Measurements from ENCODE around the gene TEAD1.
A peak's percentile ranks its signal among the peaks of the same experiment; 100 is the strongest.

TEAD1 gene

DNA sequence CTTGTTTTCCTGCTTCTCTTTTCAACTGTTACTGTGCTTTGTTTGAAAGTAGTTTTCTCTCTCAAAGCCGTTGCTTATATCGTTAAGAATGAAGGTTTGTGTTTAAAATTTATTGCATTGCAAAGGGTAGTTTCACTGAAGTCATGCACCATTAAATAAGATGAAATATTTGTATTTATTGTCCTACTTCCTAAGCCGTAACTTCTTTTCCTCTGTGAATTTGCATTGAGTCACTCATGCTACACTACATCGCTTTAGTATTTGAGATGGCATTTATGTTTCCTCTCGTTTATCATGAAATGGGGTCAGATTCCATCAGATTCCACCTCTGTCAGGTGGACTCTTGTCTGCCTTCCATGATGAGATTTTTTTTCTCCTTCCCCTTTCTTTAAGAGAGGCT lies 269.1 kb downstream of the TEAD1 start:
- no peak for DNase-seq (ENCODE audit: low spot score)

DNA sequence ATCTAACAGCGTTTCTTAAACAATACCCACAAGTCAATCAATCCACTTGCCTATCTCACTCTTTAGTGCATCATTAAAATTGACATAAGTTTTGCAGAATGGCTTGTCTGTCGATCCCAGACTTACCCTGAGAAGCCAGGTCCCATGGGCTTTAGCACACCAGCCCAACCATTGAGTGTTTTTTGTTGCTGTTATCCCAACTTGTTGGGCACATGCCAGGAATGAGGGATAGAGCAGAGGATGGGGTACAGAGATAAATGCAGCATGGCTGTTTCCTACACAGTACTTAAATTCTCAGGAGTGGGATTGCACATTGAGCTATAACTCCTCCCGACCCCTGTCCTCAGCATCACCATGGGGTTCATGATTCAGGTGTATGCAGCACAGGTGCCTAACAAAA lies 270.7 kb downstream of the TEAD1 start:
- DNase-seq (ENCODE audit: low spot score) = no peak

GRCh38 chr11:12949453-12949852 lies 275.2 kb downstream of the TEAD1 start:
- no peak for DNase-seq (ENCODE audit: low spot score)

- DNase-seq (ENCODE audit: low spot score) = no peak
These were observed 276.4 kb downstream of the TEAD1 start for GRCh38 chr11:12950670-12951069.

- DNase-seq (ENCODE audit: low spot score) = no peak
These were observed 277.2 kb downstream of the TEAD1 start for GRCh38 chr11:12951376-12951775.

DNA sequence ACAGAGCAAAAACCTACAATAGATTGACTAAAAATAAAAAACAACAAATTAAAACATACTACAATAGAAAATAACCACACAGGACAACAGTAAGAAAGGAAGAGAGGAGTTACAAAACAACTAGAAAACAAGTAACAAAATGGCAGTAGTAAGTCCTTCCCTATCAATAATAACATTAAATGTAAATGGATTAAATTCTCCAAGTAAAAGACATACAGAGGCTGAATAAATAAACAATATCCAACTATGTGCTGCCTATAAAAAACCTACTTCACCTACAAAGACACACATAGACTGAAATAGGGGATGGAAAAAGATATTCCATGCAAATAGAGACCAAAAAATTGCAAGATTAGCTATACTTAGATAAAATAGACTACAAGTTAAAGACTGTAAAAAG lies 277.9 kb downstream of the TEAD1 start:
- no peak for DNase-seq (ENCODE audit: low spot score)

DNA sequence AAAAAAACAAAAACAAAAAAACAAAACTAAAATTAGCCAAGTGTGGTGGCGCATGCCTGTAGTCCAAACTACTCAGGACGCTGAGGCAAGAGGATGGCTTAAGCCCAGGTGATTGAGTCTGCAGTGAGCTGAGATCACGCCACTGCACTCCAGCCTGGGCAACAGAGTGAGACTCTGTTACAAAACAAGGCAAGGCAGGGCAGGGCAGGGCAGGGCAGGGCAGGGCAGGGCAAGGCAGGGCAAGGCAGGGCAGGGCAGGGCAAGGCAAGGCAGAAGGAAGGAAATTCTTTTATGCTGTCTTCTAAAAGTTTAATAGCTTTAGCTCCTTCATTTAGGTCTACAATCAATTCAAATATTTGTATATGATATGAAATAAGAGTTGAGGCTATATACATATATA lies 284.8 kb downstream of the TEAD1 start:
- no peak for DNase-seq (ENCODE audit: low spot score)

DNA sequence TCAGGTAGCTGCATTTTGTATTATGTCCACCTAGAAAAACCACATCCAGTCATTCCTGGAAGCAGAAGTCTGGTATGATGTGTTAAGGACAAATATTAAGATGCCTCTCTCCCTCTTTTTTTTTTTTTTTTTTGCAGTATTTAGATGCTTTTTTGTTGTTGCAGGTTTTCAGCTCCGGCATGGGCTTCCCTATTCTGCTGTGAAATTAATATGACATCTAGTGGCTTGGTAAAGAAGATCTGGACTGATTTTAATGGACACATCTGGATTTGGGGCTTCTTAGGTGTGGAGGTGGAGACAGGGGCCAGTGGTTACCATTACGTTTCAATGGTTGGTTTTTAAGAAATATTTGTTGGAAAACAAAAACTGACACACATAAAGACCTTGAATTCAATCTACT lies 287.4 kb downstream of the TEAD1 start:
- DNase-seq (ENCODE audit: low spot score) = no peak

GRCh38 chr11:12962306-12962705 lies 288.1 kb downstream of the TEAD1 start:
- no peak for DNase-seq (ENCODE audit: low spot score)

DNA sequence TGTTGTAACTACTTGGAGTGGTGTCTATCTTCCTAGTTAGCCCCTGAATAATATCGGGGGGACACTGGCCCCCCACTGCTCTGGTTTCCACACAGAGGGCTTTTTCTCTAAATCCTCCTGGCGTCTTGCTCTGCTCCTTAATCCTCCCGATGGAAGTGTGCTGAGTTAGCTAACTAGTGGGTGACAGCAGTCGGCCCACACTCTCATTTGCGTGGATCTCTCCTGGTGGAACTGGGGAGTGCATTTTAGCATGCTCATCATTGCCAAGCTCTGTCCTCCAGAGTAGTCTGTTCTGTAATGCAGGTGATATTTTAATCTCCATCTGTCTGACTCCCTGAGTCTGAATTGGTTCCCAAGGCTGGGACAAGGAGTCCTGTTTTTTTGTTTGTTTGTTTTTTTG lies 288.8 kb downstream of the TEAD1 start:
- no peak for DNase-seq (ENCODE audit: low spot score)

DNA sequence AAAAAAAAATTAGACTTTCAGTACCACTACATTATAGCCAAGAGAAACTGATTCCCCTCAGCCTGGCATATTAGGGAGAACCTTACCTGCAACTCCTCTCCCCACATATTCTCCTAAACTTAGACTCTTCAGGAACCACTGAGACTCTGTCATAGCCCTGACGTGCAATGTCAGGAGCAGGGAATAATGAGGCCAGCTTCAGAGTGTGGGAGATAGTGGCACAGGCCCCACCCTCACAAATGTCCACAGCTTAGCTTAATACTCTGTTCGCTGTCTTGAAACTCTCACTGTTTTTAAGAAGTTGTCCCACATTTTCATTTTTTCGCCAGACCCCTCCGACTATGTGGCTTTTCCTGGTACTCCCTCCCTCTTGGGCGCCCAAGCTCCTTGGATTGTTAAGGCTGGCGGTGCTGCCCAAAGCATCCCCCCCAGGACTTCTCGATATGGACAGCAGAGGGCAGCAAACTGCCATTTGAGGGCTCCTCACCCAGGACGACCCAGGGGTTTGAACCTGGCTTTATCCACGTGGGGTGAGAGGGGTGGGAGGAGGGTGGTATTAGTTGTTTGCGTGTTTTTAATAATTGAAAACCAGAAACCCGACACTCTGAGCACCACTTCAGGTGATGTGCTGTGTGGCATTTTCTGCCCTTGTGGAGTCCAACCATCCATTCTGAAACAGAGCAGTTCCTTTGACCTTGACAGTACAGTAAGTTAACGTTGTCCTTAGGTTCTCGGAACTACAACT lies 289.7 kb downstream of the TEAD1 start:
- DNase-seq (ENCODE audit: low spot score) = peak; percentile 76

- DNase-seq (ENCODE audit: low spot score) = no peak
These were observed 290.4 kb downstream of the TEAD1 start for GRCh38 chr11:12964650-12965049.

DNA sequence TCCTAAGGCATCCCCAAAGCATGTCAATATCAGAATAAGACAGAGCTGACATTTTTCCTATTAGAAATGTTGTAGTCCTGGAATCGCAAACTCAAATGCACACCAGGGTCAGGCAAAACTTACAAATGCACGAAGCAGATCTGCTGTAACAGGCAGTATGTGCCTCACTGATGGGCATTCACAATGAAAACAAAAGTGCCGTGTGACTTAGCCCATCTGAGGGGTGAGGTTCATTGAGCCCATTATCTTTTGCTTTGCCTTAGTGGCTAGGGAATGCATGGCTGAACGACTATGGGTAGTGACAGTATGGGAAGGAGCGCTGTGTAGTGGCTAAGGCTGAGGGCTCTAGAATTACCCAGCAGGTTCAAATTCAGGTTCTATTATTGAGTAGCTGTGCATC lies 291.8 kb downstream of the TEAD1 start:
- no peak for DNase-seq (ENCODE audit: low spot score)

DNA sequence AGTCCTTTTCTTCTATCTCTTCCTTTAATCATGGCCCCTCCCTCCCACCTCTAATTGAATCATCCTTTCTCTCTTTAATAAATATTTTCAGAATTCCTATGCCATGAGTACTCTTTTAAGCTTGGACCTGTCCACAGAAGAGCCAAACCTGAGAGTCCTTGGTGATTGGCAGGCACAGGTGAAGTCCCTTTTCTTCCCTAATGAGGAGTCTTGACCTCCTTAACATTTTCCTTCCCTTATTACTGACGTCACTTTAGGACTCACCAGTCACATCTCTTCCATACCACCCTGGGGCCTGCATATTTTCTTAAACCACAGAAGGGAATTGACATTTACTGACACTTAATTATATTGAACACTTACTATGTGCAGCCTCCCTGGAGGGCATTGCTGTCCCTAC lies 293.9 kb downstream of the TEAD1 start:
- no peak for DNase-seq (ENCODE audit: low spot score)

DNA sequence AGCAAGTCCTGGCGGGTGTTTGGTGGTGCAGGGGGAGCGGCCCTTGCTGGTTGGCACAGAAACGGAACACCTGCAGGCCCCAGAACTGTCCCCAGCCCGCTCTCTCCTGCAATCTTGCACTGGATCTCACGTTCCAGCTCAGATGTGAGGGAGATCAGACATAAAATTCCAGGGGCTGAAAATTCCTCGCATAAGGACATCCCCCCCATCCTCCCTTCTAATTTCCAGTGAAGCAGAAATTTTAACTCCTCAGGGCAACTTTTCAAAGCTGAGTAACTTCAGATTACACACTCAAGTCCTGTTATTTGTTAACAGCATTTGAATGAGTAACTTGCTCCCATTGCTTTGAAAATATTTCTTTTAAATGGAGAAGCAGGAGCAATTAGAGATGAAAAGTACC lies 294.6 kb downstream of the TEAD1 start:
- no peak for DNase-seq (ENCODE audit: low spot score)

DNA sequence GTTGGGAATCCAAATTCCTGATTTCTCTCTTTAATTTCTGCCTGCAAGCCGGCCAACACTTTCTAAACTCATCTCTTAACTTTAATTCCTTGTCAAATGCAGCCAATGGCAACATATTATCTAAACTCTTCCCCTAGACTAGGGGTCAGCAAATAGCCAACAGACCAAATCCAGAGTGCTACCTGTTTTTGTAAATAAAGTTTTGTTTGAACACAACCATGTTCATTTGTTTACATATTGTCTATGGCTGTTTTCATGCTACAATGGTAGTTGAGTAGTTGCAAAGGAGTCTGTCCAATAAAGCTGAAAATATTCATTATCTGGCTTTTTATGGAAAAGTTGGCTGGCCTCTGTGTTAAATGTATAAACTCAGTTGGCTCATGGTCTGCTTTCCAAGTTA lies 297.7 kb downstream of the TEAD1 start:
- DNase-seq (ENCODE audit: low spot score) = no peak

GRCh38 chr11:12973528-12974181 lies 299.4 kb downstream of the TEAD1 start:
- no peak for DNase-seq (ENCODE audit: low spot score)

- DNase-seq (ENCODE audit: low spot score) = no peak
These were observed 301.0 kb downstream of the TEAD1 start for GRCh38 chr11:12975195-12975594.

- no peak for DNase-seq (ENCODE audit: low spot score)
These were observed 305.9 kb downstream of the TEAD1 start for GRCh38 chr11:12979928-12980689.

- DNase-seq (ENCODE audit: low spot score) = no peak
These were observed 307.7 kb downstream of the TEAD1 start for GRCh38 chr11:12981676-12982522.

- no peak for DNase-seq (ENCODE audit: low spot score)
These were observed 309.1 kb downstream of the TEAD1 start for GRCh38 chr11:12983336-12983735.

DNA sequence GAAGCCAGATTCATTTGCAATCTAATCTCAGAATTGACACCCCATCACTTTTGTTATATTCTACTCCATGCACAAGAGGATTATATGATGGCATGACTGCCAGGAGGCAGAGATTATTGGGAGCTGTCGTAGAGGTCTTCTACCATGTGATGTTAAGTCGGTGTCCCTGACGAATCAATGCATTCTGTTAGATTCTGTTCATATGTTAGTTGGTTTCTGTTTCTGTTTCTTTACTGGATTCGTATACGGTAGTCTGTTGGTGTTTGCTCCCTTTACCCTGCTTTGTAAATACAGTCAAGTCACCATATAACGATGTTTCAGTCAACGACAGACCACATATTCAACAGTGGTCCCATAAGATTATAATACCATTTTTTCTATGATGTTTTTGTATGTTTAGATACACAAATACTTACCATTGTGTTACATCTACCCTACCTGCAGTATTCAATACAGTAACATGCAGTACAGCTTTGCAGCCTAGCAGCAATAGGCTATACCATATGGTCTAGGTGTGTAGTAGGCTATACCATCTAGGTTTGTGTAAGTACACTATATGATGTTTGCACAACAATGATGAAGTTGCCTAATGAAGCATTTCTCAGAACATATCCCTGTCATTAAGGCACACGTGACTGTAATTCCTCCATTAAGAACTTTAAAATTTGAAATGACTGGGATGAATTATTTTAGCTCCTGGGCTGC lies 312.1 kb downstream of the TEAD1 start:
- DNase-seq (ENCODE audit: low spot score) = no peak
